CD4-positive, alpha-beta T cell treated with Interleukin-12 subunit alpha and Interleukin-12 subunit beta, for 1 hour (primary cell): Measurements from ENCODE around the gene COL27A1.
"Not testable (repeated sequence)": the region's sequence is repeated elsewhere in the genome, so short reads cannot be mapped to it uniquely, and the experiment has no call there.

ENCODE experiments used
- DNase-seq: peaks from one replicate; pipeline ENCODE4 v3.0.0-alpha.2; 2020

Gene COL27A1

GRCh38 chr9:114185570-114186490 lies 30.5 kb downstream of the COL27A1 start:
- no peak for DNase-seq

GRCh38 chr9:114186605-114187289 lies 31.4 kb downstream of the COL27A1 start:
- no peak for DNase-seq

GRCh38 chr9:114187827-114188226 lies 32.5 kb downstream of the COL27A1 start:
- no peak for DNase-seq

DNA sequence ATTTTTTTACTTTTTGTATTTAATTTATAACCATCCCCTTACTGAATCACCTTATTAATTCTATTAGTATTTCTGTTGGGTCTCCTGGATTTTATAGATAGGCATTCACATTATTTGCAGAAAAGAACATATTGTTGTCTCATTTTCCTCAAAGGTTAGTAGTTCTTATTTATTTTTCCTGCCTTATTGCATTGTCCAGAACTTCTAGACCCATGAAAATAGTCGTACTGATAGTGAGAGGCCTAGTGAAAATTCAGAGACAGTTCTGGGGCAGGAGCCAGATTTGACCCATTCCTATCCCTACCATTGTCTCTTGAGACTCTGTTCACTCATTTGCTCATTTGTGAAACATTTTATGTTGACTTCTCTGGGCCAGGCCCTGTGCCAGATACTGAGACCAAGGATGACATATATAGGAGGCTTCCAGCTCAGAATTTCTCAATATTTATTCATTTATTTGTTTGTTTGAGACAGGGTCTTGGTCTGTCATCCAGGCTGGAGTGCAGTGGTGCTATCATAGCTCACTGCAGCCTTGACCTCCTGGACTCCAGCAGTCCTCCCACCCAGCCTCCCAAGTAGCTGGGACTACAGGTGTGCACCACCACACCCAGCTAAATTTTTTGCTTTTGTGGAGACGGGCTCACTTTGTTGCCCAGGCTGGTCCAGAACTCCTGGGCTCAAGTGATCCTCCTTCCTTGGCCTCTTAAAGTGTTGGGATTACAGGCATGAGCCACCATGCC lies 34.7 kb downstream of the COL27A1 start:
- DNase-seq, result no peak

DNA sequence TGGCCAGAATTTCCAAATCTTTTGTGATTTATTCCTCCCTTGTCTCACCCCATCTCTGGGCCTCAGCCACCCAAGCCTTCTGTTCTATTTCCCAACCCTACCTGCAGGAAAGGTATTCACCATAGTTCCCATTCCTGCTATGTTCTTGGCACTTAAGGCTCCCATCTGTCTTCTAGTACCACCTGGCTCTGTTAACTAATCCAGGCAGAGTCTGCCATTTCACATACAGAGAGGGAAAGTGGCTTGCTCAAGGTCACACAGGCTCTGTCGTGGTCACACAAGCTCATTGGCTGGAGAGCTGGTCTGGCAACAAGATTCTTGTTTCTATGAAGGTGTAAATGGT lies 35.2 kb downstream of the COL27A1 start:
- DNase-seq, result no peak

DNA sequence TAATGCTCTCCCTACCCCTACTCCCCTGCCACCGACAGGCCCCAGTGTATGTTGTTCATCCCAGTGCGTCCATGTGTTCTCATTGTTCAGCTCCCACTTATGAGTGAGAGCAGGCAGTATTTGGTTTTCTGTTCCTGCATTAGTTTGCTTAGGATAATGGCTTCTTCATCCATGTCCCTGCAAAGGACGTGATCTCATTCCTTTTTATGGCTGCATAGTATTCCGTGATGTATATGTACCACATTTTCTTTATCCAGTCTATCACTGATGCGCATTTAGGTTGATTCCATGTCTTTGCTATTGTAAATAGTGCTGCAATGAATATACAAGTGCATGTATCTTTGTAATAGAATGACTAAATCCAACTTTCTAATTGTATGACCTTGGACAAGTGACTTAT lies 36.1 kb downstream of the COL27A1 start:
- not testable (repeated sequence) for DNase-seq

DNA sequence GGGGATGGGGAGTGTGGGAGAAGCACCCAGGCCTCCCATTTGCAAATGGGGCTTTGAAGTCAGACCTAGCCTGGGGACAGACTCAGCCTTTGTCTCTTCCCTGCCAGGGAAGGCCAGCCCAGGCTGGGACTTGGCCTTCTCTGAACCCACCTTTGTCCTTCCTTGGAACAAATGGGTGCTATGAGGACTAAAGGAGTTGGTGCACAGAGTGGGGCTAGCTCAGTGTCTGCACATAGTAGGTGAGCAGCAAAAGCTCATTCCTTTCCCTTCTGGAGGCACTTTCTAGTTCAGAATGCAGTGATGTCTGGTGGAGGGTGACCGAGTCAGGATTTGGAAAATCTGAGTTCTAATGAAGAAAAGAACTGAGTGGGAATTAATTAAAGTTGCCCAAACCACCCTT lies 37.2 kb downstream of the COL27A1 start:
- no peak for DNase-seq

DNA sequence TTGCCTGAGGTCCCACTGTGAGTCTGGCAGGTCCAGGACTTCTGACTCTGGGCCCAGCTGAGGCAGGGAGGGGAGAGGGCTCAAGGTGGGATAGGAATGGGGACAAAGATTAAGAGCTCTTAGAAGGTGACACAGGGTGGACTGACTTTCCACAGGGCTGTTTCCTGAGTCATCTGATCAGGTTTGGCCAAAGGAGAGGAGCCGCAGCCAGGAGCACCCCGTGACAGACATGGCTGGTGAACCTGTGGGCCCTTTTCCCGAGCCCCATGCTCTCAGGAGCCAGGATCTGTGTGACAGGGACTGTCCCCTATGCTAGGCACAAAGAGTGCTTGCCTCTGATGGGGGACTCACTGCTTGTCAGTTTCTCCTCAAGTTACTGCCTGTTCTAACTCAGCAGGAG lies 37.8 kb downstream of the COL27A1 start:
- no peak for DNase-seq

GRCh38 chr9:114196117-114196516 lies 40.8 kb downstream of the COL27A1 start:
- DNase-seq, result no peak

DNA sequence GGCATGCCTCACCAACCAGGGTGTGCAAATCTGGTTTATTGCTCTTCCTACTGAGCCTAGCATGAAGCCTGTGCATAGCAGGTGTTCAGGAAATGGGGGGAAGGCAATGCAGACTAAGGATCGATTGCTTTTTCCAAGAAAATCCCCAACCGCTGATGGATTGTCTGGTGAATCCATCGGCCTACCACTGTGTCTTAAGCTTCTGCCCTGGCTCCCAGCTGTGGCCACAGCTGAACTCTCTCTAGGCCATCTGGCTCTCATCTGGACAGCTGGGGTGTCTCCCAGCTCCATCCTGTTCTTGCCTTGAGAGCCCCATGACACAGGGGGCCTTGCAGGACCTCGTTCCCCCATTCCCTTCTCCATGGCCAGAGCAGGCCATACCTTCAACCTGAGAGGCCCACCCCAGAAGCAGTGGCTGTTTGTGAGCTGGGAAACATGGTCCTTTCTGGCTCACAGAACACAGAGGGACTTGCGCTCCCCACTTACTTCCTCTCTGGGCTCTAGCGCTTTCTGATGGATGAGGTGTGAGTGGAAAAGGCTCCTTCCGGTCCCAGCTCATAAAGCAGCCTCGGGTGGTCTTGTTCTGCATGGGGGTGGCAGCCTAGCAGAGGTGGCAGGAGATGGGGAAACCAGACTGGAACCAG lies 41.8 kb downstream of the COL27A1 start:
- DNase-seq, result no peak

DNA sequence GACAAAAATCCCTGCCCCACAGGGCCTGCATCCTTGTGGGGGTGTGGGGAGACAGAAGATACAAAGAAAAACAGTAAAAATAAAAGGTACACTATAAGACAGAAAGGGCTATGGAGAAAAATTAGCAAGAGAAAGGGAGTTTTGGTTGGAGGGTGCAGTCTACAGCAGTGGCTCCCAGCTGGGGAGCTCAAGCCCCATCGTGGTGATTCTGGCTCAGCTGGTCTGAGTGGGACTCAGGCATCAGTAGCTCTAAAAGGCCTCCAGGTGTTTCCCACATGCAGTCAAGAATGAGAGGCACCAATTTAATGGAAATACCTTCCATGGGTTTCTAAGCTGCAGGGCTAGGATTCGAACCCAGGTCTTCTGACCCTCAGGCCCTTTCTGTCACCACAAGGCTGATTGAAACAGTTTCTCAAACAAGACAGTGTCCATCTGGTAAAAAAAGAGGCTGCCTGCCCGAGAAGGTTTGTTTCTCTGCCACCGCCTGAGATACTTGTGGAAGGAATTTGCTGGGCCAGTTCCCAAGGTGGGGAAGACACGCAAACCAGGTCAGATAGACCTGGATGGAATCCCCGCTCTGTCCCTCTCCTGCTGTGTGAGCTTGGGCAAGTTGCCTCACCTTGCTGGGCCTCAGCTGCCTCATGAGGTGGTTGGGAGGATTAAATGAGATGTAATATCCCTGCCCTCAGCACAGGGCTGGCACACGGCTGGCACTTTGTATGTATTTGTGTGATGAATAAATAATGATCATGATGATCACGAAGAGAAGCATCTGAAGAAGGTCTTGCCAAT lies 43.1 kb downstream of the COL27A1 start:
- DNase-seq, result no peak

- no peak for DNase-seq
Observed at GRCh38 chr9:114200721-114201300, 45.5 kb downstream of the COL27A1 start.

DNA sequence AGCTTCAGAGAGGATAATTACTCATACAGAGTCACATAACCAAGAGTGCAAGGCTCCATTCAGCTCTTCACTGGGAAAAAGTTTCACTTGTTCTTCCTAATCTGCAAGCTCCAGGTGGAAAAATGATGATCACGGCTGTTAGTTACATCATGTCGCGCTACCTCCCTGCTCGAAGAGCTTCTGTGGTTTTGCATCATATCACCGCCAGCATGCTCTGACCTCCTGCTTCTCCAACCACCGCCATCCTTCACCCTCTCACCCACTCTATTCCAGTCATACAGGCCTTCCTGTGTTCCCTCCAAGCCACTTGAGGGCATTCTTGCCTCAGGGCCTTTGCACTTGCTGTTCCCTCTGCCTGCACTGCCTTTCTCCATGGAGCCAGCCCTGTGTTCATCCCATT lies 47.1 kb downstream of the COL27A1 start:
- no peak for DNase-seq

DNA sequence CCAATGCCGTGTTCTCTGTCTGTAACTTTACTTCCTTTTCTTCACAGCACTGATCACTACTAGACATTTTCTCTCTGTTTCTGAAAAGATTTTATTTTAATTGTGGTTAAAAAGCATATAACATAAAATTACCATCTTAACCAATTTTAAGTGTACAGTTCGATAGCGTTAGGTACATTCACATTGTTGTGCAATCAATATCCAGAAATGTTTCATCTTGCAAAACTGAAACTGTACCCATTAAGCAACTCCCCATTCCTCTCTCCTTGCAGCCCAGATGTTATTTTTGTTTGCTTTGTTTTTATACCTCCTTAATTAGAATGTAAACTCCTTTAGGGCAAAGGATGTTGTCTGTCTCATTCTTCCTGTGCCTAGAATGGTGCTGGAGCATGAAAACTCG lies 47.5 kb downstream of the COL27A1 start:
- no peak for DNase-seq

- no peak for DNase-seq
Observed at GRCh38 chr9:114203410-114204140, 48.2 kb downstream of the COL27A1 start.

DNA sequence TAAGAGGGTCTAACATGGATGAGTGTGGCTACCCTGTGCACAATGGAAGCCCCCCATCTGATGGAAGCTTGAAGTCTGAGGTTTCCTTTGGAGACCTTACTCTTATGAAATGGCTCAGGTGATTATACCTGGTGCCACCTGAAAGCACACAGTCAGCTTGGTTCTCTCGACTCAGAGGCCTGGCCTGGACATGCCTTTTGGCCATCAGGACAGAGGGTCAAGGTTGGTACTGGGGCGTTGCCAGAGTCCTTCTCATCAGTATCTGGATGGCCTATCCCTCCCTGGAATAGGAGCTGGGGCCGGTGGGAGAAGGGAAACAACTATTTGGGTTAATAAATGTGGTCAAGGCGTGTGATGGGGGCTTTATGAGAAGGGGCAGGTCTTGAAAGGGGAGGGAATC lies 48.9 kb downstream of the COL27A1 start:
- no peak for DNase-seq

DNA sequence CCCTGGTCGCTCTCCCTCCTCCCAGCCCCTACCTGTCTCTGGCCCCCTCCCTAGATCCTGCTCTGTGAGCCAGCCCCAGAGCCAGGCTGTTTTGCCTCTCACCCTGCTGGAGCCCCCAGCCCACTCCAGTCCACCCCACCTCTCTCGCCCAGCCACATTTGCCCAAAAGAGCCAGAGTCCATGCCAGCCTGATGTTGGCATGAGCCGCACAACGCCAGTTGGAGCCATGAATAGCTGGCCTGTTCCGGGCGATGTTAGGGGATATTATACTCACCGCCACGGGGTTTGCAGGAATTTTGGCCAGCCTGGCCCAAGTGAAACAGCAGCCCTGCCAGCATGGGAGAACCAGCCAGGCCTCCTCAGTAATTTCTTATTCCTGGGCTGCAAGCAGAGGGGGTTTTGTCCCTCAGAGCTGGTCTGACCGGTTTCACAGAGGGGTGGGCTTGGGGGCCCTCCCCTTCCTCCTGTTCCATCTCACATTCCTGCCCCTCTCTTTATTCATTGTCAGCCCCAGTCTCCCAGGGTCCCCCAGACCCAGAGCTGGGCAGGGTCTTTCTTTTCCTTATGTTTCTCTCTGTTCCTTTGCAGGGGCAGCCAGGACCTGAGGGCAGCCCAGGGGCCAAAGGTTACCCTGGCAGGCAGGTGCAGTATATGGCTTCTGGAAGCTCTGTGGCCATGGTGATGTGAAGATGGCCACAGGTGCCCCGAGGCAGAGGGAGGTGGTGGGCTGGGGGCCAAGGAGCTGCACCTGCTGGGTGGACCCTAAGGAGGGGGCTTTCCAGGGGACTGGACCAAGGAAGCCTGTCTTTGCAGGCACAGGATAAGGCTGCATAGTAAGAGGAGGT lies 50.1 kb downstream of the COL27A1 start:
- DNase-seq, result no peak

DNA sequence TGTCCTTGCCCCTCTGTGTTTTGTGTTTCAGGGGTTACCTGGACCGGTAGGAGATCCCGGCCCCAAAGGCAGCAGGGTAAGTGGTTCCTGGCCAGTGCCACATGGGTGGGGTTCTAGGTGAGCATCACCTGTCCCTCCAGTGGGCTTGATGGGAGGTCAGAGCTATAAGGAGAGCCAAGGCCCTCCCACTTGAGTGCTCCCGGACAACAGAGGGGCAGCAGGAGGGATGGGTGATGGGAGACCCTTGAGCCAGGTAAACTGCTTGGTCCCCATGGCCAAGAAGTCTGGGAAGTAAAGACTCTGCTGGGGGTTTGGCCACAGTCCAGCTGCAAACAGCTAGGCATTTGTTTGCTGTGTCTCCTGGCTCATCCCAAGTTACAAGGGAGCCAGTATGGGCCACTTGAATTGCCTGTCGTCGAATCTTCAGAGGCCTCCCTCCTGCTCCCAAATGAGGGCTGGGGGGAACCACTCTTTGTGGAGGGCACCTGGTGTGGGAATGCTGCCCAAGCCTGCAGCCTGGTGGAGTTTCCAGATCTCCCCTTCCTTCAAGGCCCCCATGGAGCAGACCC lies 51.0 kb downstream of the COL27A1 start:
- no peak for DNase-seq

DNA sequence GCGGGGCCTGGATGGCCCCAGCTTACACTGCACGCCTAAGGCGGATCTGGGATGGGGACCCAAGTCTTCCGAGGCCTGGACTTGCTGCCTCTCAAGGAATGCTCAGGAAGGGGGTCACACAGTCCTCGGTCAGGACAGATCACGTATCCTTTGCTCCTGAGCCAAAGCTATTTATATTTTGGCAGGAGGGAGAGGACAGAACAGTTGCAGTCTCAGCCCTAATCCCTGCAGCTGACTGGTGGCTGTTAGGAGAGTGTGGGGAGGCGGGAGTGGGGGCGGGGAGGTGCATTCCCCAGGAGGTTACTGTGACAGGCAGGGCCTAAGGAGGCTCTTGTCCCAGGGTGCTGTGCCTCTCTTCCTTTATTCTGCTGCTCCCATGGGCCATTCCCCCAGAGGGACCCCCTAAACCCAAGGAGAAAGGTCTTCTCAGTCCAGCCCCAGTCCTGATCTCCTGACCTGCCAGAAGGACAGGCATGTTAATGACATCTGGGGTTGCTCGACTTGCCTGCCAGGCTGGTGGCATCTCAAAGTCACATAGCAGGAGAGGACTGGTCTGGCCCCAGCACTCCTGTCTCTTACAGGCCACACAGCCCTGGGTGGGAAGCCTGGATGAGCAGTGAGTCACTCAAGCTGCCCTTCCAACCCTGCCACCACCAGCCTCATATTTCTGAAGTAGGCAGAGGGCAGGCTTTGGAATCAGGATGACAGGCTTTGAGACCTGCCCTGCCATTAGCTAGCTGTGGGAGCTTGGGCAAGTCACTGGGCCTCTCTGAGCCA lies 51.9 kb downstream of the COL27A1 start:
- no peak for DNase-seq
